HG03342 (cell line): ENCODE results near the gene VASN.
A peak's percentile ranks its signal among the peaks of the same experiment; 100 is the strongest.
"Not testable (repeated sequence)": the region's sequence is repeated elsewhere in the genome, so short reads cannot be mapped to it uniquely, and the experiment has no call there.

ENCODE experiments used
- ATAC-seq: cut with Tn5 transposase; IDR thresholded peaks from one replicate; pipeline ENCODE4 v1.9.1; 2021; ENCODE audit warnings: mild to moderate bottlenecking, moderate library complexity; ENCODE audit not compliant: unreplicated experiment

The VASN gene

DNA sequence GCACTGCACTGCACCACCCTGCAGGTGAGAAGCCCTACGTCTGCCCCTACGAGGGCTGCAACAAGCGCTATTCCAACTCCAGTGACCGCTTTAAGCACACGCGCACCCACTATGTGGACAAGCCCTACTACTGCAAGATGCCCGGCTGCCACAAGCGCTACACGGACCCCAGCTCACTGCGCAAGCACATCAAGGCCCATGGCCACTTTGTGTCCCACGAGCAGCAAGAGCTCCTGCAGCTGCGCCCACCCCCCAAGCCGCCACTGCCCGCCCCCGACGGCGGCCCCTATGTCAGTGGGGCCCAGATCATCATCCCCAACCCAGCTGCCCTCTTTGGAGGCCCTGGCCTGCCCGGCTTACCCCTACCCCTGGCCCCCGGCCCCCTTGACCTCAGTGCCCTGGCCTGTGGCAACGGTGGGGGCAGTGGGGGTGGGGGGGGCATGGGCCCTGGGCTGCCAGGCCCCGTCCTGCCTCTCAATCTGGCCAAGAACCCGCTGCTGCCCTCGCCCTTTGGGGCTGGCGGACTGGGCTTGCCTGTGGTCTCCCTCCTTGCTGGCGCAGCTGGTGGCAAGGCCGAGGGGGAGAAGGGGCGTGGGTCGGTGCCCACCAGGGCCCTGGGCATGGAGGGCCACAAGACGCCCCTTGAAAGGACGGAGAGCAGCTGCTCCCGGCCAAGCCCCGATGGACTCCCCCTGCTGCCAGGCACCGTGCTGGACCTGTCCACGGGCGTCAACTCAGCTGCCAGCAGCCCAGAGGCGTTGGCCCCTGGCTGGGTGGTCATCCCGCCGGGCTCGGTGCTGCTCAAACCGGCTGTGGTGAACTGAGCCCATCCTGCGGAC lies 34.7 kb upstream of the VASN start:
- ATAC-seq: no peak

DNA sequence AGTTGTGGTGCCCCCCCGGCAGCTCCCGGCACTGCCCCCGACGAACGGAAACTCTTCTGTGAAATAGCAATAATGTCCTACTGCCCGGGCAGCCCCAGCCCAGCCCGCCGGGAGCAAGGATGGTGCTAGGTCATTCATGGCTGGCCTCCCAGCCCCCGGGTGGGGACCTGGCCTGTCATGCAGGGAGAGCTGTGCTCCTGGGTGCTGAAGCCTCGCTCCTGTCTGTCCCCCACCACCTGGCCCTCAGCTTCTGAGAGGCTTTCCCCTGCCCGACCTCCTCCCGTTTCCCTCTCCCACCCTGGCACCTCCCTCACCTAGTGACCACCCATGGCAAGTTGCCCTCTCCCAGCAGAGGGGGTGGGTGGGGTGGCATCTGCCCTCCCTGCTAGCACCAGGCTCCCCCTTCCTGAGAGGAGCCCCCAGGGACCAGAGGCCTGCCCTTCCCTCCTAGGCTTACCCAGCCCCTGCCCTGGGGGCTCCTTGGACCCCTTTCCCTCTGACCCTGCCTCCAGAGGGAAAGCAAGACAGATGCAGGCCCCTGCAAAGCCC lies 34.0 kb upstream of the VASN start:
- ATAC-seq: no peak

DNA sequence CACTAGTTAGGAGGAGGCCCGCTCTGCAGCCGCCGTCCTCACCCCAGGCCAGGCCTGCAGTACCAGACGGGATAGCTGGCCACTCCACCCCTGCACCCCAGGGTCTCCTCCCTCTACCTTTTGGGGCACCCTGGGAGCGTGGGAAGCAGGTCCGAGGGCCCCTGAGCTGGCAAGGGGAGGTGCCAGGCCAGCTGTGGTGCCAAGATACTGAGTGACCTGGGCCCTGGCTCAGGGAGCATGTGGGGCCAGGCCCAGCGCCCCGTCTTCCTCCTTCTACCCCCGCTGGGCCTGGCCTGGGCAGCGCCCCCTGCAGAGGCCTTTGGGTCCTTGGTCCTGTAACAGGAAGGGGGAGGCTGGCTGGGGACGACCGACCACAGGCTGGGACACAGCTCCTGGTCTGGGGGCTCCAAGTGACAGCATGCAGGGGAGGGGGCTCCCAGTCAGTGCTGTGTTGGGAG lies 33.5 kb upstream of the VASN start:
- ATAC-seq: no peak

DNA sequence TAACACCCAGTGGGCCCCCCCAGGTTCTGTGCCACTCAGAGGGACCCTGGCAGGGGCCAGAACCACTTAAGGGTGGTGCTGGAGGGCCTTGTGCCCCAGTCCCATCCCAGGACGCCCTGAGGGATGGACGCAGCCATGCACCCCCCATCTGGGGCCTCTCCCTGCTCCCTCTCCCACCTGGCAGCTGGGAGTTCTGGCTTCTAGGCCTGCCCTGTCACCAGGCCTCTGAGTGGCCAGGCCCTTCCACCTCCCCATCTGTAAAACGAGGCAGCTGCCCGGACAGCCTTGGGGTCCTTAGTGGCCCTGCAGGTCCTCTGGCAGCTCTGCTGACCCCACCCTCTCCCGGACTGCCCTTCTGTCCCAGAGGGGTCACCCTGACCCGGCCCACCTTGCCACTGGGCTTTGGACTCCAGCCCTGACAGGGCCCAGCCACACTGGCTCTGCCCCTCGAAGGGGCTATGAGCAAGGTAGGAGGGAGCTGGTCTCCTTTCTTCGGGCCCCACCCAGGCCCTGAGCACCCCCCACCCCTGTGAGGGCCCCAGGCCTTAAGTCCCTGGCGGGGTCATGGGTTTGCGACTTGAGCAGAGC lies 32.8 kb upstream of the VASN start:
- ATAC-seq: no peak

DNA sequence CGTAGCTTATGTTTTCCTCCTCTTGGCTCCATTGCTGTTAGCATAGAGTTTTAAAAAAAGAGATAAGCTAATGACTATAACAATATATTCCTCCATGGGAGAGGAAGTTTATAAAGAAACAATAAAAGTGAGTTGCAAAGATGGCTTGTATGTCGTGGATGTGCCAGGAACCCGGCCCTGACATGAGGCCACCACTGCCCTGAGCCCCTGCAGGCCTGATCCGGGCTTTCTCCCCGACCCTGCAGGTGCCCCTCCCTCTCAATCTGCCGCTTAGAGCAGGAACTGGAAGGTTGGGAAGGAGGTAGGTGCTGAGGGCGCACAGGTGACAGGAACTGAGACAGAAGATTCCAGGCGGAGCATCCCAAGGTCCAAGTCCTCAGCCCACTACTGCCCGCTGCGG lies 32.2 kb upstream of the VASN start:
- no peak for ATAC-seq

GRCh38 chr16:4339909-4340308 lies 31.7 kb upstream of the VASN start:
- no peak for ATAC-seq

- no peak for ATAC-seq
Observed at GRCh38 chr16:4340443-4340842, 31.2 kb upstream of the VASN start.

GRCh38 chr16:4341250-4341649 lies 30.4 kb upstream of the VASN start:
- ATAC-seq: no peak

DNA sequence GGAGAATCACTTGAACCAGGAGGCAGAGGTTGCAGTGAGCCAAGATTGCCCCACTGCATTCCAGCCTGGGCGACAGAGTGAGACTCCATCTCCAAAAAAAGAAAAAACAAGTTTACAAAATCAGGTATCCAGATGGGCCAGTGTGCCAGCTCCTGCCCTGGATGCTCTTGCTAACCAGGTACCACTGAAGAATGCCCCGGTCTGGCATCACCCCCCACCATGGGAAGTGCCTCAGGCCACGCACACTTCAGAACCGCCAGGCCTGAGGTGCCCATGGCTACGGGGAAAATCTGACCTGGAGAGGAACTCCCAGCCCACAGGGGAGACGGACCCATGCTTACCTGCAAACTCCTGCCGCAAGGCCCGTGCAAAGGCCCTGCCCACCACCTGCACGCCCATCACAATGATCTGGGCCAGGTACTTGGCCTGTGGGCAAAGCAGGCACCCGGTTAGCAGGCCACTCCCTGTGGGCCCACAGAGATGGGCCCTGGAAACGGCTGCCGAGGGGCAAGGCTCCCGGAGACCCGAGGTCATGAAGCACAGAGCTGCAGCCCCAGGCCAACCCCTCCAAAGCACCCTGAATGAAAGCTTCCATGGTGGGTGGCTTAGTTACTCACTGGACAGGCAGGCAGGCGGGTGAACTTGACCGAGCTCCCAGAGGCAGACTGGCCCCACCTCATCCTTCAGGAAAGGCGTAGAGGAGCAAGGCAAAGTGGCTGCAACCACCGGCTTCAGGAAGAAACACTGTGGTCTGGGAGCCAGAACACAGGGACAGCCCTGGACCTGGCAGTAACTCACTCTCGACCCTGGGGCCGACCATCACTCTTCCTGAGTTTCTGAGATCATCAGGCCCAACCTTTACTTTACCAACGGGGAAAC lies 28.5 kb upstream of the VASN start:
- no peak for ATAC-seq

DNA sequence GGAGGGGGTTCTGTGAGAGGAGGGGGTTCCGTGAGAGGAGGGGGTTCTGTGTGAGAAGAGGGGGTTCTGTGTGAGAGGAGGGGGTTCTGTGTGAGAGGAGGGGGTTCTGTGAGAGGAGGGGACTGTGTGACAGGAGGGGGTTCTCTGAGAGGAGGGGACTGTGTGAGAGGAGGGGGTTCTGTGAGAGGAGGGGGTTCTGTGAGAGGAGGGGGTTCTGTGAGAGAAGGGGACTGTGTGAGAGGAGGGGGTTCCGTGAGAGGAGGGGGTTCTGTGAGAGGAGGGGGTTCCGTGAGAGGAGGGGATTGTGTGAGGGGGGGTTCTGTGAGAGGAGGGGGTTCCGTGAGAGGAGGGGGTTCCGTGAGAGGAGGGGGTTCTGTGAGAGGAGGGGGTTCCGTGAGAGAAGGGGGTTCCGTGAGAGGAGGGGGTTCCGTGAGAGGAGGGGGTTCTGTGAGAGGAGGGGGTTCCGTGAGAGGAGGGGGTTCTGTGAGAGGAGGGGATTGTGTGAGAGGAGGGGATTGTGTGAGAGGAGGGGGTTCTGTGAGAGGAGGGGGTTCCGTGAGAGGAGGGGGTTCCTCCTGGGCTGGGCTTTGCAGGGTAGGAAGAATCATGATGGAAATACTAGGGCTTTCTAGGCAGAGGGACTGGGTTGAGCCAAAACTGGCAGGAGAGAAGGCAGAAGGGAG lies 27.2 kb upstream of the VASN start:
- not testable (repeated sequence) for ATAC-seq

DNA sequence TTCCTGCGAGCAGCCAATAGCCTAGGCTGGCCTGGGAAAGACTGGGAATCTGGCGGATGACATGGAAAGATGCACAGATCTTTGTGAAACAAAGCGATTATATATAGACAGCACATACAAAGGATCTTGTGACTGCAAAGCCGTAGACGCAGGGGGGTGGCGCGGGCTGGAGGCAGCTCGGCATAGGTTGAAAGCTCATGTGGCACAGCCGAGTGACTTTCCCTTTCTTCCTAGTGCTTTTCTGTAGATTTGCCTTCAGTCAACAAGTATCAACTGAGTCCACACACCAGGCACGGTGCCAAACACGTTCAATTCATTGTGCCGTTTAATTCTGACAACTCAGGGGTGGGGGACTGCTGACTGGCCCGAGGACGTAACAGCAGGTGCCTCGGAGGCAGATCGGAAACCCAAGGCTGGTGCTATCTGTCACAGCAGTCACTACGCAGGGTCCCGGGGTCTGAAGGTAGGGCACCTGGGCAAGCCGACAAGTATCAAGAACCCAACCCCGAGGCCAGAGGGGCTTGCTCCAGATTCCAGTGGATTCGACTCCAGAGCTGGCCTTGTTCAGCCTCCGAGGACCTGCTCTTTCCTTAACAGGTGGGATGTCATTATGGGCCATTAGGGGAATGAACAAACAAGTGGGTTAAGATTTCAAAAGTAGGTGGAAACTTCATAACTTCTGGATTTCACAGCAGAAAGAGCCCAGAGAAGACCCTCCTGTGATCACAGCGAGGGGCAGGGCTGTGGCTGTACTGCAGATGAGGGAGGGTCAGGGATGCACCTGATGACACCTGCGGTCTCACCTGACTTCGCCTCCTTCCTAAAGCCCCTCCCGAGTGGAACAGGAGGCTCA lies 26.4 kb upstream of the VASN start:
- no peak for ATAC-seq

DNA sequence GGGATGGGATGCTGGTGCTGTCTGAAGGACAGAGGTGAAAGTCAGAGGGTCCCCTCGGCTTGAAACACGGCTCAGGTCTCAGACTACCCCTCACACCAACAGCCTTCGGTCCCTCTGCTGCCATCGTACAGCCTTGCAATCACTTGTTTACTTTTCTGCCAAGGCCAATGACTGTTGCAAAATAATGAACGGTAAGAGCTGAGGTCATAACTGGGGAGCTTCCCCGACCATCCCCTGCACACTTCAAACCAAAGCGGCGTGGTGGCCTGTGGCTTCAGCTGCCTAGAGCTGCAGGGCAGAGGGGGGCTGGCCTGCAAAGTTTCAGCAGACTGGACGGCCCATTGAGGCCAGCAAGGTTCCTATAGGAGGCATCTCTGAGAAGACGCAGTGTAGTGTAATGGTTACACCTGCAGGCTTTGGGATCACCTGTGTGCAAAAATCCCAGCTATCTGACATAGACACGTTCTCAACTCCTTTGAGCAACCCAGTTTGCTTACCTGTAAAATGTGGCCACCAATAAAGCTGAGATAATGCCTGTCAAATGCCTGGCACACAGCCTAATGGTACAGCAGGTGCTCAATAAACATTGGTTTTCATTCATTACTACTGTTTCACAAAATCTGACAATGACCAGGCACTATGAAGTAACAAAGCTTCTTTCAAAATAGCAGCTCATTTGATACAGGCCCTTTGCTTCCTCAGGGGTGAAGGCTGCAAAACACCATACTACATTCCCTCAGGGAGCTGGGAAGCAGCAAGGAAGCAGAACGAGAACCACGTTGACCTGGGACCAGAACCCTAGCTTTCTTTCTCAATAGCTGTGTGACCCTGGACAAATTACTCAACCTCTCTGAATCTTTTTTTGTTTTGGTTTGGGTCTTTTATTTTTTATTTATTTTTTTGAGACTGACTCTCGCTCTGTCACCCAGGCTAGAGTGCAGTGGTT lies 25.5 kb upstream of the VASN start:
- no peak for ATAC-seq

GRCh38 chr16:4347010-4347409 lies 24.6 kb upstream of the VASN start:
- ATAC-seq: no peak

GRCh38 chr16:4347765-4348509 lies 23.7 kb upstream of the VASN start:
- ATAC-seq: no peak

- ATAC-seq: no peak
Observed at GRCh38 chr16:4349332-4349731, 22.3 kb upstream of the VASN start.

- no peak for ATAC-seq
Observed at GRCh38 chr16:4350365-4350786, 21.3 kb upstream of the VASN start.

GRCh38 chr16:4350787-4351659 lies 20.6 kb upstream of the VASN start, which contains the start of gene PAM16:
PAM16 (minus strand) TSS chr16:4351321; CDS start chr16:4351234, 87 bp downstream.
- ATAC-seq: peak; percentile 86
